Mesendoderm (in vitro differentiated cells): Measurements from ENCODE around the gene NAP1L4.

Experiments
- DNase-seq: peaks from one replicate; pipeline ENCODE4 v3.0.0; 2013
- H2AK5ac ChIP-seq: 2 replicates; pipeline ENCODE4 v1.6.1; 2013; ENCODE audit warnings: low read length, inconsistent platforms
- H2BK120ac ChIP-seq: 2 replicates; pipeline ENCODE4 v1.6.1; 2013; ENCODE audit warnings: low read depth, mild to moderate bottlenecking, low read length, moderate library complexity, mixed read lengths
- H2BK15ac ChIP-seq: replicated peaks from 2 replicates; pipeline ENCODE4 v1.6.1; 2013; ENCODE audit warnings: low read depth, mild to moderate bottlenecking, moderate library complexity
- H2BK5ac ChIP-seq: 2 replicates; pipeline ENCODE4 v1.6.1; 2013; ENCODE audit warnings: low read length, inconsistent platforms
- H3K18ac ChIP-seq: 2 replicates; pipeline ENCODE4 v1.6.1; 2013; ENCODE audit warnings: mild to moderate bottlenecking, low read length, mixed read lengths
- H3K23ac ChIP-seq: one replicate; pipeline ENCODE4 v1.6.1; 2013; ENCODE audit warnings: low read length
- H3K27ac ChIP-seq: 2 replicates; pipeline ENCODE4 v1.5.1; 2013; ENCODE audit warnings: low read depth, mild to moderate bottlenecking, inconsistent platforms, low read length, moderate library complexity
- H3K27me3 ChIP-seq: 2 replicates; pipeline ENCODE4 v1.6.1; 2013; ENCODE audit warnings: low read length, control low read depth, mild to moderate bottlenecking, inconsistent platforms; ENCODE audit not compliant: insufficient read depth, poor library complexity
- H3K36me3 ChIP-seq: 2 replicates; pipeline ENCODE4 v1.6.1; 2013; ENCODE audit warnings: low read length, inconsistent platforms; ENCODE audit not compliant: control insufficient read depth, insufficient read depth
- H3K4ac ChIP-seq: one replicate; pipeline ENCODE4 v1.6.1; 2013; ENCODE audit warnings: low read depth, mild to moderate bottlenecking, low read length, moderate library complexity
- H3K4me1 ChIP-seq: 2 replicates; pipeline ENCODE4 v1.6.1; 2013; ENCODE audit warnings: low read depth, low read length, inconsistent platforms; ENCODE audit not compliant: control insufficient read depth
- H3K4me2 ChIP-seq: 2 replicates; pipeline ENCODE4 v1.6.1; 2013; ENCODE audit warnings: low read length
- H3K4me3 ChIP-seq: 2 replicates; pipeline ENCODE4 v1.5.1; 2013; ENCODE audit warnings: mild to moderate bottlenecking, low read length
- H3K56ac ChIP-seq: one replicate; pipeline ENCODE4 v1.6.1; 2013; ENCODE audit warnings: low read length
- H3K79me1 ChIP-seq: 2 replicates; pipeline ENCODE4 v1.6.1; 2013; ENCODE audit warnings: low read length, inconsistent platforms
- H3K79me2 ChIP-seq: 2 replicates; pipeline ENCODE4 v1.6.1; 2013; ENCODE audit warnings: mild to moderate bottlenecking, low read length; ENCODE audit not compliant: control insufficient read depth, insufficient read depth
- H3K9ac ChIP-seq: 2 replicates; pipeline ENCODE4 v1.6.1; 2013; ENCODE audit warnings: low read length, inconsistent platforms
- H4K5ac ChIP-seq: one replicate; pipeline ENCODE4 v1.6.1; 2013; ENCODE audit warnings: low read length
- H4K8ac ChIP-seq: one replicate; pipeline ENCODE4 v1.6.1; 2013; ENCODE audit warnings: low read depth, mild to moderate bottlenecking, control low read depth, low read length, moderate library complexity
- WGBS: extraction: QIAGEN DNeasy Blood & Tissue Kit; methylation state at CpG from one replicate; pipeline ENCODE4 v1.1.7; 2013; ENCODE audit warnings: low lambda C conversion rate, missing lambda C conversion rate; ENCODE audit not compliant: insufficient coverage; ENCODE audit errors: extremely low coverage; 5-methylcytosine and 5-hydroxymethylcytosine counted together

Gene NAP1L4

DNA sequence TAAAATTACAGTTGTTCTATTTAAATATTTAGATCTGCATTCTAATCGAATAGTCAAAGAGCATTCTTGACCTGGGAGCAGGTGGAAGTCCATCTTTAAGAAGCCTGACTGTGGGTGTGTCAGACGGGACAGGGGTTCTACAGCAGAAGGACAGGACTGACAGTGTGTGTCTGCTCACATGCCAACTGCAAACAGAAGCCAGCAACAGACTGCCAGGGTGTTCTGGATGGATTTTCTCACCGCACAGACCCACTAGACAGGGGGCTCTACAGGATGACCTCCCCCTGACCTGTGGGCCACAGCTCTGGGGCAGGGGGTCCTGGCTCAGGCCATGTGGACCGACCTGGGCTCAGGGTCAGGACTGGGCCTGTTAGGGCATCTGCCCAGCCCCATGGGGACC is 22.8 kb upstream of the NAP1L4 start:
- Histone ChIP-seq H3K4me2 (no peak overlapping the region), H3K79me1 (no peaks in the 10 kb centered on the region), H3K27me3 (no peaks in the 10 kb centered on the region), H3K23ac (no peak overlapping the region), H2BK5ac (no peak overlapping the region), H3K18ac (no peak overlapping the region), H4K8ac (no peak overlapping the region), H3K79me2 (no peaks in the 10 kb centered on the region), H4K5ac (no peak overlapping the region), H2AK5ac (no peak overlapping the region), H3K9ac (no peak overlapping the region), H3K56ac (no peak overlapping the region), H2BK120ac (no peak overlapping the region), H3K27ac (no peak overlapping the region), H3K36me3 (peaks cover 33% of the 10 kb centered on the region), H3K4me3 (no peak overlapping the region), H2BK15ac (no peak overlapping the region), H3K4ac (no peak overlapping the region), H3K4me1 (no peaks in the 10 kb centered on the region)
- no CpG with 5 or more reads among the region's 4 CpGs for WGBS
- DNase-seq = no peak

DNA sequence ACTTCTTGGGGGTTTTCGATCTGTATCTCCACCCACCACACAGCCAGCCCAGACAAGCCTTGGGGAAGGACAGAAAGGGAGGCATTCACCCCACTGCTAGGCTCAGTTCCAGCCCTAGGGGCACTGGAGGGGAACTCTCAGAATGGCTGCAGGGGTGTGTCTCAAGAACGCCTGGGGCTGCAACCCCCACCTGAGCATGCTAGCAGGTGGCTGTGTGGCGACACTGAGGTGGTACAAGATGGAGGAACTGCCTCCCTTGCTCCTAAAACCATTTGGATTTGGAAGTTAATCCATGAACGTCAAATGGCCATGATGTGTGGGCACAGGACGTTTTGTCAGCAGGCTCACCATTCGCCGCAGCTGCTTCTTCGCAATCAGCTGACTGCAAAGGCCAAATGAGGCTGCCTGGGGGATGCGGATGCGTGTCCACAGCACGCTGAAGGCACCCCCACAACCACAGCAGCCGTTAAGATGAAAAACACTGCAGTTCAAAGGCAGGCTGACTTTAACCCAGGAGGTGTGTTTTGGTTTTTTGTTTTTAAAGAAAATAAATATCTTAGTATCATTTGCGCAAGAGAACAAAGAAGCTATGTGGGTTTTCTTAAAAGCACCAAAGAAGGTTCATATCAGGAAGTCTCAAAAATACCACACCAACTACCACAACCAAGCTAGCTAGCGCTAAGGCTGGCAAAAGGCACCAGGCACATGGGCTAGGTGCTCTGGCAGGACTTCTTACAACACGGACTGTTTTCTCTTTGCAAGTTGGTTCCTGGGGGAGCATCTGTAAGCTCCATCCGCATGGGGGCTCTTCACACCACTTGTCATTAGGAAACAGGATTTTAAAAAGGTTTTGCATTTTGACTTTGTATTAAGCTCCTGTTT is 22.2 kb upstream of the NAP1L4 start:
- H3K4me3 ChIP-seq = no peak overlapping the region
- no peak overlapping the region for H2AK5ac ChIP-seq
- H3K79me2 ChIP-seq = no peaks in the 10 kb centered on the region
- no peak overlapping the region for H3K9ac ChIP-seq
- no peak overlapping the region for H3K18ac ChIP-seq
- no peak overlapping the region for H3K27ac ChIP-seq
- no peak overlapping the region for H3K56ac ChIP-seq
- H2BK120ac ChIP-seq = no peak overlapping the region
- no peak for DNase-seq
- no CpG with 5 or more reads among the region's 16 CpGs for WGBS
- no peak overlapping the region for H3K4me2 ChIP-seq
- no peaks in the 10 kb centered on the region for H3K79me1 ChIP-seq
- H3K23ac ChIP-seq = no peak overlapping the region
- no peak overlapping the region for H4K8ac ChIP-seq
- no peak overlapping the region for H4K5ac ChIP-seq
- no peak overlapping the region for H3K4ac ChIP-seq
- no peaks in the 10 kb centered on the region for H3K27me3 ChIP-seq
- peaks cover 32% of the 10 kb centered on the region for H3K36me3 ChIP-seq
- no peak overlapping the region for H2BK5ac ChIP-seq
- H2BK15ac ChIP-seq = no peak overlapping the region
- H3K4me1 ChIP-seq = no peaks in the 10 kb centered on the region

DNA sequence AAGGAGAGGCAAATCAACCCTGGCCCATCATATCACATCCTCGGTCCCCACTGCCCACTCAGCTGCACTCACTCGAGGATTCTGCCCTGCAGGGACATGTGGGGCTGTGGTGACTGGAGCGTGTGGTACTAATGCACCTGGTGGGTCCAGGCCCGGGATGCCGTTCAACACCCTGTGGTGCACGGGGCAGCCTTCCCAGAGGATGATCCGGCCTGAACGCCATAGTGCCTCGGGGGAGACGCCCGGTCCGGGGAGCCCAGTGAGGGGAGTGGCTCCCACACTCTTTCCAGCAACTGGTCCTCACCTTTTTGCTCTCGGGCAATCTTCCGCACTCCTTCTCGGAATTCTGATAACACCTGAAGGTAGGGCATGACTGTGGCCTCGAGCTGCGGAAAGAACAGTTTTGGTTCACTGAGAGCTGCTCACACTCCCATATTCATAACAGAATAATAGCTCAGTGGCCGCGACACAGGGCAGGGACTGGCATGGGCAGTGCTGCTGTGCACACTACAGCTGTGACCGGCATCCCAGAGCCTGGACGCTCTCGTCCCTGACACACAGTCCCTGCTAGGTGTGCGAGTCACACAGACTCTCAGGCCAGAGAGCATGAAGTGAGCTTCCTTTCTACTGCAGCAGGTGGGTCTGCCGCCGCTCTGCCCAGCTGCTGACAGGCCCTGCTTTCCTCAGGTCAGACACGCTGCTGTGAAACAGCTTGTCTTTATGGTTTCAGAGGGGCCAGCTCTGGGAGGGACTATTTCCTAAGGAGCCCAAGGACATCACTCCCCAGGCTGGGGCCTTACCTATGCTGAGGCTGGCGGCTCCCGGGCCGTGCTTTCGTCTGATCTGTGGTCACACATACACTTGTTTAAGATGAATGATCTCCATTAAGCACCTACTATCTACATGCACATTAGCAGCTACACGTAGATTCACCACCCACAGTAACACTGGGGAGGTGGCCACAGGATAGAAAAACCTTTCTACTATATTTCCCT is 20.1 kb upstream of the NAP1L4 start:
- no peak overlapping the region for H4K5ac ChIP-seq
- H3K23ac ChIP-seq = no peak overlapping the region
- no peak overlapping the region for H3K18ac ChIP-seq
- no peaks in the 10 kb centered on the region for H3K4me1 ChIP-seq
- H3K79me1 ChIP-seq = no peaks in the 10 kb centered on the region
- no peak overlapping the region for H2BK15ac ChIP-seq
- no peak overlapping the region for H2AK5ac ChIP-seq
- no peak overlapping the region for H2BK120ac ChIP-seq
- H3K9ac ChIP-seq = no peak overlapping the region
- no peak overlapping the region for H3K4me2 ChIP-seq
- no peak overlapping the region for H3K4me3 ChIP-seq
- no peak overlapping the region for H3K56ac ChIP-seq
- peaks cover 28% of the 10 kb centered on the region for H3K36me3 ChIP-seq
- no CpG with 5 or more reads among the region's 31 CpGs for WGBS
- H4K8ac ChIP-seq = no peak overlapping the region
- H2BK5ac ChIP-seq = no peak overlapping the region
- no peak overlapping the region for H3K27ac ChIP-seq
- DNase-seq = no peak
- H3K79me2 ChIP-seq = no peaks in the 10 kb centered on the region
- H3K27me3 ChIP-seq = no peaks in the 10 kb centered on the region
- no peak overlapping the region for H3K4ac ChIP-seq

DNA sequence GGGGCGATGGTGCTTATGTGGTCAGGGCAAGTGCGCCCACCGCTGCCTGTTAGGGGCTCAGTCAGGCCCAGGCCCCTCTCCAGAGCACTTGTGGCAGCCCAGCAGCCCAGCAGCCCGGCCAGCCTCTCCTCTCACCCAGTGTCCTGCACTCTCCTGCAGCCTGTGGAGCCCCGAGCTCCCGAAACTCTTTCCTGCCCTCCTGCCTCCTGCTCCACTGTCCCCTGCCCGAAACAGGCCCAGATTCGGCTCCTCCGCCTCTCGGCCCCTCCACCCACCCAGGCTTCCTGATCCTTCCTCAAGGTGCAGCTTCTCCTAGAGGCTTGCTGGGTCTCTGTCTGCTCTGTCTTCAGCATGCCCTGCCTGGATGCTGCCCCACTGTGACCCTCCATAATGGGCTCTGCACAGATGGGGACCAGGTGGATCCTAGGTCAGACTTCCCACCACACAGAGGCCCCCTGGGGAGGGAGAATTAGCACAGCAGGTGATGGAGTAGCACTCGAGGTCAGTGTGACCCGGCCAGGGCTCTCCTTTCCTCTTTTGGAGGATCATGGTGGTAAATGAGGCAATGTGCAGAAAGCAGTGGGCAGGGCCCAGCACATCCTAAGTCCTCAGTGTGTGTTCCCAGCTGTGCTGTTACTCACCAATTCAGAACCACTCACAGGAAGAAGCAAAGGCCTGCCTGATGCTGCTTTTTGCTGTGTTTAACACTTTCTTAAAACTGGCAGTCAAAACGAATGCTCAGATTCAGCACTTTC is 18.6 kb upstream of the NAP1L4 start:
- Histone ChIP-seq H2BK5ac (no peak overlapping the region), H3K27ac (no peak overlapping the region), H3K4ac (no peak overlapping the region), H3K18ac (no peak overlapping the region), H2AK5ac (no peak overlapping the region), H3K4me2 (no peak overlapping the region), H3K79me2 (no peaks in the 10 kb centered on the region), H3K79me1 (no peaks in the 10 kb centered on the region), H4K8ac (no peak overlapping the region), H2BK15ac (no peak overlapping the region), H3K27me3 (no peaks in the 10 kb centered on the region), H3K4me3 (no peak overlapping the region), H3K9ac (no peak overlapping the region), H3K4me1 (no peaks in the 10 kb centered on the region), H2BK120ac (no peak overlapping the region), H3K23ac (no peak overlapping the region), H3K56ac (no peak overlapping the region), H4K5ac (no peak overlapping the region), H3K36me3 (peaks cover 26% of the 10 kb centered on the region)
- DNase-seq = no peak
- WGBS = no CpG with 5 or more reads among the region's 13 CpGs

DNA sequence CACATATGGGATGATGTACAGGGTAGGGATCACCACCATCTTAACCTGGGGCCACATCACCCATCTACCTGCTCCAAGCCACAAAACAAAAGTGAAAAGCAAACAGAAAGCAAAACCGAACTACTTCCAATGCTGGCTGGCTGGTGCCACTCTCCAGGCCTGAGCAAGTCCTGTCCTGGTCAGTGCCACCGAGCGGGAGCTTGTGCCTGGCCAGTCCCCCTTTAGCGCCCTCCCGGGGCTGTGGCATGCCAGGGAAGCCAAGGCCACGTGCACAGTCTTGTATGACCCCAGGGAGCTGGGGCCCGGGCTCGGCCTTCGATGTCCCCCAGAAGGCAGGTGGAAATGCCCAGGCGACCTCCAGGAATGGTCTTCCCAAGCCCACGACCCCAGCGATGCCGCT is 17.9 kb upstream of the NAP1L4 start:
- no peak overlapping the region for H3K56ac ChIP-seq
- no peak overlapping the region for H2AK5ac ChIP-seq
- no CpG with 5 or more reads among the region's 13 CpGs for WGBS
- no peak overlapping the region for H3K9ac ChIP-seq
- no peak overlapping the region for H3K4me2 ChIP-seq
- no peaks in the 10 kb centered on the region for H3K79me1 ChIP-seq
- H3K27ac ChIP-seq = no peak overlapping the region
- H3K36me3 ChIP-seq = peaks cover 23% of the 10 kb centered on the region
- no peak overlapping the region for H3K4me3 ChIP-seq
- no peak overlapping the region for H2BK120ac ChIP-seq
- H3K23ac ChIP-seq = no peak overlapping the region
- no peak overlapping the region for H3K4ac ChIP-seq
- no peak overlapping the region for H4K8ac ChIP-seq
- no peak overlapping the region for H4K5ac ChIP-seq
- no peaks in the 10 kb centered on the region for H3K79me2 ChIP-seq
- no peaks in the 10 kb centered on the region for H3K27me3 ChIP-seq
- no peak overlapping the region for H2BK15ac ChIP-seq
- no peaks in the 10 kb centered on the region for H3K4me1 ChIP-seq
- H2BK5ac ChIP-seq = no peak overlapping the region
- H3K18ac ChIP-seq = no peak overlapping the region
- no peak for DNase-seq
